HCT116 (cell line): ENCODE measurements around the gene ERN1.

Experiments used
- CTCF ChIP-seq, 3 experiments: fragments of 200-600 bp in 1 of 3; sonication (generic) in 1 of 3; IDR thresholded peaks in 2 of 3; conservative IDR thresholded peaks in 1 of 3; 2 replicates each; pipeline ENCODE4 v1.5.1; 2012 to 2017; ENCODE audit warnings: low read depth in 2 of 3, low read length in 2 of 3, antibody characterized with exemption in 1 of 3, borderline replicate concordance in 1 of 3, control low read depth in 1 of 3, mild to moderate bottlenecking in 1 of 3, mixed read lengths in 1 of 3, mixed run types in 1 of 3, moderate library complexity in 1 of 3; ENCODE audit not compliant: insufficient read depth in 1 of 3
- POLR2AphosphoS5 ChIP-seq: IDR thresholded peaks from 2 replicates; pipeline ENCODE4 v1.6.1; 2011; ENCODE audit warnings: mild to moderate bottlenecking, low read depth, low read length, moderate library complexity
- REST ChIP-seq: IDR thresholded peaks from 2 replicates; pipeline ENCODE4 v1.6.1; 2012; ENCODE audit warnings: low read depth
- YY1 ChIP-seq: IDR thresholded peaks from 2 replicates; pipeline ENCODE4 v1.6.1; 2011; ENCODE audit warnings: low read length, low read depth, moderate library complexity, mild to moderate bottlenecking; ENCODE audit not compliant: insufficient replicate concordance; ENCODE audit errors: extremely low read depth

GRCh38 chr17:64005734-64006167, 124.2 kb downstream of the ERN1 start:
- TF ChIP-seq CTCF (IDR thresholded peaks at IDR 0.05 in 2 of 3, conservative IDR thresholded peaks at IDR 0.05 in 1 of 3; ENCODE audit: borderline replicate concordance in 1 of 3, insufficient read depth in 1 of 3, low read depth in 2 of 3, low read length in 2 of 3) (no peak), REST (no peak), YY1 (no peak), POLR2AphosphoS5 (no peak)
